Ishikawa (cell line): Measurements from ENCODE around the gene DAG1.

Source experiments
- CEBPB ChIP-seq: IDR thresholded peaks from 2 replicates; pipeline ENCODE4 v1.6.1; 2012
- CREB1 ChIP-seq: IDR thresholded peaks from 2 replicates; pipeline ENCODE4 v1.6.1; 2012; ENCODE audit warnings: low read depth
- EGR1 ChIP-seq: IDR thresholded peaks from 2 replicates; pipeline ENCODE4 v1.6.1; 2012
- EP300 ChIP-seq: IDR thresholded peaks from 2 replicates; pipeline ENCODE4 v1.6.1; 2012; ENCODE audit warnings: borderline replicate concordance
- FOXM1 ChIP-seq: IDR thresholded peaks from 2 replicates; pipeline ENCODE4 v1.6.1; 2012; ENCODE audit warnings: low read depth, borderline replicate concordance
- NFIC ChIP-seq: IDR thresholded peaks from 2 replicates; pipeline ENCODE4 v1.6.1; 2012
- RAD21 ChIP-seq: IDR thresholded peaks from 2 replicates; pipeline ENCODE4 v1.6.1; 2012; ENCODE audit warnings: low read depth
- TAF1 ChIP-seq: IDR thresholded peaks from 2 replicates; pipeline ENCODE4 v1.6.1; 2012; ENCODE audit warnings: low read depth, mild to moderate bottlenecking
- TCF12 ChIP-seq: IDR thresholded peaks from 2 replicates; pipeline ENCODE4 v1.6.1; 2012; ENCODE audit warnings: low read depth
- TEAD4 ChIP-seq: IDR thresholded peaks from 2 replicates; pipeline ENCODE4 v1.6.1; 2012
- YY1 ChIP-seq: IDR thresholded peaks from 2 replicates; pipeline ENCODE4 v1.6.1; 2012; ENCODE audit warnings: low read depth
- ZBTB7A ChIP-seq: IDR thresholded peaks from 2 replicates; pipeline ENCODE4 v1.6.1; 2012; ENCODE audit warnings: low read depth
- TF ChIP-seq, protein P1 (sequence below): IDR thresholded peaks from 2 replicates; pipeline ENCODE4 v1.6.1; 2012
- TF ChIP-seq, protein P2 (sequence below): IDR thresholded peaks from 2 replicates; pipeline ENCODE4 v1.6.1; 2012
- TF ChIP-seq, protein P3 (sequence below): IDR thresholded peaks from 2 replicates; pipeline ENCODE4 v1.6.1; 2012; ENCODE audit warnings: low read depth, mild to moderate bottlenecking

Gene DAG1

DNA sequence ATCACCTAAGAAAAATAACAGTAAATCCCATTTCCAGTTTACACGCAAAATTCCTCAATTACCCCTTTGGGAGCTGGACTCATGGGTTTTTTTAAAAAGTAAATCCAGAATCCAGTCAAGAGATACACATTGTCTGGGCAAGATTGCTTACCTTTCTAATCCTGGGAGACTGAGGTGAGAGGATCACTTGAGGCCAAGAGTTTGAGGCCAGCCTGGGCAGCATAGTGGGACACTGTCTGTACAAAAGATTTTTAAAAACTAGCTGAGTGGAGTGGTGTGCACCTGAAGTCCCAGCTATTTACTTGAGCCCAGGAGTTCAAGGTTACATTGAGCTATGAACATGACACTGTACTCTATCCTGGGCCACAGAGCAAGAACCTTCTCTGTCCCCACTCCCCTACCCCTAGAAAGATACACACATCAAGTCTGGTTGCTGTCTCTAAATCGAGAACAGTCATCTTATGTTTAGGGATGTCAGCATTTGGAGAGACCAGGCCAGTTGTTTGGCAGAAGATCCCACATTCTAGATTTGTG lies 39.0 kb downstream of the DAG1 start:
- TF ChIP-seq TEAD4: no peak
- TF ChIP-seq EP300: no peak
- no peak for TF ChIP-seq NFIC
- no peak for TF ChIP-seq CREB1
- TF ChIP-seq, protein P1, sequence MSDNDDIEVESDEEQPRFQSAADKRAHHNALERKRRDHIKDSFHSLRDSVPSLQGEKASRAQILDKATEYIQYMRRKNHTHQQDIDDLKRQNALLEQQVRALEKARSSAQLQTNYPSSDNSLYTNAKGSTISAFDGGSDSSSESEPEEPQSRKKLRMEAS: no peak
- no peak for TF ChIP-seq ZBTB7A
- TF ChIP-seq, protein P2, sequence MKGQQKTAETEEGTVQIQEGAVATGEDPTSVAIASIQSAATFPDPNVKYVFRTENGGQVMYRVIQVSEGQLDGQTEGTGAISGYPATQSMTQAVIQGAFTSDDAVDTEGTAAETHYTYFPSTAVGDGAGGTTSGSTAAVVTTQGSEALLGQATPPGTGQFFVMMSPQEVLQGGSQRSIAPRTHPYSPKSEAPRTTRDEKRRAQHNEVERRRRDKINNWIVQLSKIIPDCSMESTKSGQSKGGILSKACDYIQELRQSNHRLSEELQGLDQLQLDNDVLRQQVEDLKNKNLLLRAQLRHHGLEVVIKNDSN: no peak
- no peak for TF ChIP-seq YY1
- TF ChIP-seq EGR1: no peak
- TF ChIP-seq, protein P3, sequence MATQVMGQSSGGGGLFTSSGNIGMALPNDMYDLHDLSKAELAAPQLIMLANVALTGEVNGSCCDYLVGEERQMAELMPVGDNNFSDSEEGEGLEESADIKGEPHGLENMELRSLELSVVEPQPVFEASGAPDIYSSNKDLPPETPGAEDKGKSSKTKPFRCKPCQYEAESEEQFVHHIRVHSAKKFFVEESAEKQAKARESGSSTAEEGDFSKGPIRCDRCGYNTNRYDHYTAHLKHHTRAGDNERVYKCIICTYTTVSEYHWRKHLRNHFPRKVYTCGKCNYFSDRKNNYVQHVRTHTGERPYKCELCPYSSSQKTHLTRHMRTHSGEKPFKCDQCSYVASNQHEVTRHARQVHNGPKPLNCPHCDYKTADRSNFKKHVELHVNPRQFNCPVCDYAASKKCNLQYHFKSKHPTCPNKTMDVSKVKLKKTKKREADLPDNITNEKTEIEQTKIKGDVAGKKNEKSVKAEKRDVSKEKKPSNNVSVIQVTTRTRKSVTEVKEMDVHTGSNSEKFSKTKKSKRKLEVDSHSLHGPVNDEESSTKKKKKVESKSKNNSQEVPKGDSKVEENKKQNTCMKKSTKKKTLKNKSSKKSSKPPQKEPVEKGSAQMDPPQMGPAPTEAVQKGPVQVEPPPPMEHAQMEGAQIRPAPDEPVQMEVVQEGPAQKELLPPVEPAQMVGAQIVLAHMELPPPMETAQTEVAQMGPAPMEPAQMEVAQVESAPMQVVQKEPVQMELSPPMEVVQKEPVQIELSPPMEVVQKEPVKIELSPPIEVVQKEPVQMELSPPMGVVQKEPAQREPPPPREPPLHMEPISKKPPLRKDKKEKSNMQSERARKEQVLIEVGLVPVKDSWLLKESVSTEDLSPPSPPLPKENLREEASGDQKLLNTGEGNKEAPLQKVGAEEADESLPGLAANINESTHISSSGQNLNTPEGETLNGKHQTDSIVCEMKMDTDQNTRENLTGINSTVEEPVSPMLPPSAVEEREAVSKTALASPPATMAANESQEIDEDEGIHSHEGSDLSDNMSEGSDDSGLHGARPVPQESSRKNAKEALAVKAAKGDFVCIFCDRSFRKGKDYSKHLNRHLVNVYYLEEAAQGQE: no peak
- TF ChIP-seq TAF1: no peak
- TF ChIP-seq RAD21: no peak
- no peak for TF ChIP-seq CEBPB
- no peak for TF ChIP-seq FOXM1
- TF ChIP-seq TCF12: no peak

DNA sequence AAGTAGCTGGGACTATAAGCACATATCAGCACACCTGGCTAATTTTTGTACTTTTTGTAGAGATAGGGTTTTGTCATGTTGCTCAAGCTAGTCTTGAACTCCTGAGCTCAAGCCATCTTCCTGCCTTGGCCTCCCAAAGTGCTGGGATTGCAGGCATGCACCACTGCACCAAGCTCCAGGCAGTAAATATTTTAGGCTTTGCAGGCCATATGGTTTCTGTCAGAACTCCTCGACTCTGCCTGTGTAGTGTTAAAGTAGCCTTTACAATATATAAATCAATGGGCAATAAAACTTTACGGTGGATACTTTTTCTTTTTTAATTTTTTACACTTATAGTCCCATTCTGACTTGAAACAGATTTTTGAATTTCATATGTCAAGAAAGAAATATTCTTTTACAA lies 41.6 kb downstream of the DAG1 start:
- TF ChIP-seq ZBTB7A (no peak), RAD21 (no peak), EP300 (no peak), NFIC (no peak)

DNA sequence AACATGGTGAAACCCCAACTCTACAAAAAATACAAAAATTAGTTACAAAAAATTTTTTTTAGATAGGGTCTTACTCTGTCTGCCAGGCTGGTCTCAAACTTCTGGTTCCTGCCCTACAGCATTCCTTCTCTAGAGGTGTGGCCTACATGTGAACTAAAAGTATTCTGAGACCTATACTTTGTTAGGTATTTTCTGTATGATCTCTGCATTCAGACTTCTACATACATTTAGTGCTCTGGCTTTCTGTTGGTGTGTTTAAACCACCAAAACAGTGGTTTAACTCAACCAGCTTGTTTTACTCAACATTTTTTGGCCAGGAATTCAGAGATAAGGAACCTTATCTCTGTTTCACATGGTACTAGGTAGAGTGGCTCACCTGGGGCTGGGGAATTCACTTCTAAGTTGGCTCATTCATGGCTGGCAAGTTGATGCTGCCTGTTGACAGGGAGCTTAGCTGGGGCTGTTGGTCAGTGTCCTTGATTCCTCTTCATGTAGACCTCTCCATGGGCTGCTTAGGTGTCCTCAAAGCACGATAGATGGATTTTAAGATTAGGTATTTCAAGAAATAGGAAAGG lies 42.8 kb downstream of the DAG1 start:
- TF ChIP-seq FOXM1 (no peak), NFIC (no peak), CREB1 (no peak)
- TF ChIP-seq, protein P2: no peak
- TF ChIP-seq, protein P3: no peak

DNA sequence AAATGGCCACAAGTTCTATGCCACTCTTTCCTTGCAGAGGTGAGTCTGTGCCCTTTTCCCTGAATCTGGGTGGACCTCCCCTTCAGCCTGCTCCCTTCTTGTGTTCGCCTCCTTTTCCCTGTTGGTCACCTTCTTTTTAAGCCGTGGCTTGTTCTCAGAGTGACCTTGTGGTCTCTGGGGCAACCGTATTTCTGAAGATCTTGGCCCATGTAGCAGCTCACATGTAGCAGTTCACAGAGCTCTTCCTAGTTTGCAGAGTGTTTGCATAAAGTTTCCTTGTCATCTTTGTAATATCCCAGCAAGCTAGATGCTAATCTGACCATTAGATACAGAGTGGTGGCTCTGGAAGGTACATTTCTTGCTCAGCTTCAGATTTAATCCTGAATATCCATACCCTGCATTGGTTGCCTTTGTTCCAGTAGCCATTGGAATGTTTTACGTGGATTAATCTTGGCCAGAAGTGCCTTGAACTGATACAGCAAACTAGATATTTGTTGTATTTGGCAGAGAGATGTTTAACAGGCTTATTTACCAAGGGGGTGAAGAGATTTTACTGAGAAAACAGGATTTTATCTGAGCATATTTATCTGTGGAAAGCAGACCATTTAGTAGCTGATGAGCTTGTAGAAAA lies 43.5 kb downstream of the DAG1 start:
- TF ChIP-seq, protein P2: no peak
- TF ChIP-seq EGR1 (no peak), TAF1 (no peak), CREB1 (no peak)

DNA sequence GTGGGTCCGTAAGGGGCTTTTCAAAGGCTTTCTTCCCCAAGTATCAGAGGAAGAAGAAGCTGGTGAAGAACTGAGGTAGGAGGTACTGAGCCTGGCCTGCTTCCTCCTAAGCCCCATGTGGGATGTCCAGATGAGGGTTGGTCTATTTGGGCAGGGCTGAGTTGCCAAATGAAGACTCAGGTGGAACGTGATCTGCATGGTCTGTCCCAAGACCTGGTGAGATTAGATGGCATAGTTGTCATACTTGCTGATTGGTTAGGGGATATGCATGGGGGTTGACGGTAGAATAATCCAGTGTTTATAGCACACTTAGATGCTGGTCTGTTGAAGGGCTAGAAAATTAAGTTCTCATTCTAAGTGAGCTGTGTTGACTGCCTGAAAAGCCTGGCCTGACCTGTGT lies 47.9 kb downstream of the DAG1 start:
- TF ChIP-seq ZBTB7A: no peak
- no peak for TF ChIP-seq EP300
- TF ChIP-seq, protein P3: no peak
- no peak for TF ChIP-seq CREB1
- no peak for TF ChIP-seq EGR1
- TF ChIP-seq NFIC: no peak
- TF ChIP-seq RAD21: no peak
